ENCODE measurements around the gene IRF4.

IRF4 gene

DNA sequence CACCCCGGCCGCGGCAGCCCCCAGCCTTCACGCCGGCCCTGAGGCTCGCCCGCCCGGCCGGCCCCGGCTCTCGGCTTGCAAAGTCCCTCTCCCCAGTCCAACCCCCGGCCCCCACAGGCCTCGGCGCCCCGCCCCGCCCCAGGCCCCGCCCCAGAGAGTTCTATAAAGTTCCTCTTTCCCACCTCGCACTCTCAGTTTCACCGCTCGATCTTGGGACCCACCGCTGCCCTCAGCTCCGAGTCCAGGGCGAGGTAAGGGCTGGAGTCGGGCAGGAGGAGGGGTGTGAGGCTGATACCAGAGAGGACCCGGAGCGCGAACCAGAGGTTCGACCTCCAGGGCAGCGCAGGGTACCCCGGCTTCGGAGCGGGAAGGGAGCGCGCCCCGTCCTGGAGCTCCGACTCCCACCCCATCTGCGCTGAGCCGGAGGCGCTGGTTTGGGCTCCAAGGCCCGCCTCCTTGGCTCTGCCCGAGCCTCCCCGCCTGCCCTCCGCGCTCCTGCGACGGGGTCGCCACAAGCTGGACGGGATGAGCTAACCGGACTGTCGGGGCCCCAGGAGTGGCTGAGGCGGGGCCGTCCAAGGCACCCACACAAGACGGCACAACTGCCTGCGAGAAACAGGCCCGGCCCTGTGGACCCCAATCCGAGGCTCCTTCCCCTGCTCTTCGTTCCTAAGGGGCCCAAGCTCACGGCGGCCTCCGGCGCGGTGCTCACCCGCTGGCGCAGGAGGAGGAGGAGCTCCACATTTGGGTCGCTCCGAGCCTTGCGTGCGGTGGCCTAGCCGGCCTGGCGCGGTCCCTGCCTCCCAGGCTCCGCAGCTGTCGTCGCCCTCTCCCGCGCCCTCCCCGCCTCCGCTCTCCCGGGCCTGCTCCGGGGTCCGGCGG, at the start of gene IRF4:
IRF4 (plus strand) TSS at position 194 of the 882 bp plus-strand sequence. CDS start 1,401 bp downstream, outside the sequence.
- DNase-seq, result peak; percentile 79

GRCh38 chr6:341914-342831, 49.4 kb upstream of the IRF4 start:
- DNase-seq, result no peak

- no peak for DNase-seq
These were observed 48.7 kb upstream of the IRF4 start for GRCh38 chr6:342832-343179.

- DNase-seq, result no peak
These were observed 48.2 kb upstream of the IRF4 start for GRCh38 chr6:343226-343935.

- DNase-seq, result no peak
These were observed 47.4 kb upstream of the IRF4 start for GRCh38 chr6:343960-344815.

DNA sequence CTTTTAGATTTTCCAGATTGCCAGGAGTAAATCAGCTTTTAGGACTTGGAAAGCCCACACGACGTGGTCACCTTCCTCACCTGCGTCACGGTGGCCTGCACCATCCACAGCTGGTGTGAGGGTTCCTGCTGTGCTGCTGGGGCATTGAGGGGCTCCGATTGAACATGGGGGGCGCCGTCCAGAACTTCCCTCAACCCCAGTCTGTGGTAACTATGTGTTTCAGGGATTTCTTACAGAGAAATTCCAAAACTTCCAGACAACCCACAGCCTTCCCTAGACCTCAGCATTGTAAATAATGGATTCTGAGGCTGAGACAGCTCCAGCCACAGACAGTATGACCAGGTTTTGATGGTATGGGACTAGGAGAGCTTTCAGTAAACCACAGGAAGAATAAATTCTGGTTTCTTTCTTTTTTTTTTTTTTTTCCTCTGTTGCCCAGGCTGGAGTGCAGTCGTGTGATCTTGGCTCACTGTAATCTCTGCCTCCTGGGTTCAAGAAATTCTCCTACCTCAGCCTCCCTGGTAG, 46.7 kb upstream of the IRF4 start:
- DNase-seq, result no peak

DNA sequence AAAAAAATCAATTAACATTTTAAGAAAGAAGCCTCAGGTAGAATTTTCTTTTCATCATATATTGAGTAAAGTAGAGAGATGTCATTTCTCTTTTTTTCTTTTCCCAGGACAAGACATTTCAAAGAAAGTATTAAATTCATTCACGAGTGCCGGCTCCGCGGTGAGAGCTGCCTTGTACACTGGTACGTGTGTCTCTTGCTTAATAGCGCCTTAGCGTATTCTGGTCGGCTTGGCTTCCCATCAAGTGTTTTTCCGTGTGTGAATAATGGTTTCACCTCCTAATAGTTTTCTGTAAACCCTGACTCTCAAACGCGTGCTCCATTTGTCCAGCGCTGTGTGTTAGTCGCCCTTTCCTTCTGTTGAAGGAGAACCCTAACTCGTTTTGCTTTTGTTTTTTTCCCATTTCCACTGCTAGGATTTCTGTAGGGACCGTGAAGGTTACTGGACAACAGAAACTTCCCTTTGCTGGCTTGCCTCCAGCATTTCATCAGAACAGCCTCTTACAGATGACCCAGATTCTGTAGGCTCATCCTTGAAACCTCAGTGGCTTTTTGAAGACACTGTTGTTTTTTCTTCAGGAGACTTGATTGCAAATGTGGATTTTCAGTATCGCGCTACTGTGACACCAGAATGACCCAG, 45.7 kb upstream of the IRF4 start:
- DNase-seq, result no peak

- DNase-seq, result no peak
These were observed 45.0 kb upstream of the IRF4 start for GRCh38 chr6:346386-347030.

- no peak for DNase-seq
These were observed 44.3 kb upstream of the IRF4 start for GRCh38 chr6:347232-347631.

DNA sequence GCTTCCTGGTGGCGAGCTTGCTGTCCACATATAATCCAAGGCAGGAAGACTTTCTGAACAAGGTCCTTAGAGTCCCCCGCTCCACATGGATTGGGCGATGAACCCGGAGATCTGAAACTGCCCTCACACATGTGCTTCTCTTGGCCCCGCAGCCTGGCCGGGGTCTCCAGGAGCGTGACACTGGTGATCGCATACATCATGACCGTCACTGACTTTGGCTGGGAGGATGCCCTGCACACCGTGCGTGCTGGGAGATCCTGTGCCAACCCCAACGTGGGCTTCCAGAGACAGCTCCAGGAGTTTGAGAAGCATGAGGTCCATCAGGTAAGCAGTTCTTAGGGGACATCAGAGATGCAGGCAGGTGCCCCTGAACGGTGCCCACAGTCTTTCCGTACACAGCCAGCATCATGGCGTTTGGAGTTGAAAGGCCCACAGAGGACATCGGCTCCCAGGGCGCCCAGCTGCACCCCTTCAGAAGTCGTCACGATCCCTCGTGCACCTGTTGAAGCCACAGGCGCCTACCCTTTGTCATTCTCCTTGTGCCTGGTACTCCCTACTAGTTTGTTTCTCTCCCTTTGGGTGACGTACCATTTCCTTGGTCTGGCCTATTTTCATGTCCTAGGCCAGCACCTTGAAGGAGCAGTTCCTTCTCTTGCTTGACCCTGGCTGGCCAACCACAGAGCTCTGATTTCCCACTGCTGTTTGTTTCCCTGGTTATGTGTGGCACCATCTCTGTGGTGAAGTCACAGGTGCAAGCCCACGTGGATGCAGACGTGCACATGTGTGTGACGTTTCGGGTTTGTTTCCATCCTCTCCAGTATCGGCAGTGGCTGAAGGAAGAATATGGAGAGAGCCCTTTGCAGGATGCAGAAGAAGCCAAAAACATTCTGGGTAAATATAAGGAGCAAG, 43.3 kb upstream of the IRF4 start:
- no peak for DNase-seq

- DNase-seq, result no peak
These were observed 42.6 kb upstream of the IRF4 start for GRCh38 chr6:348860-349396.

GRCh38 chr6:349491-349921, 42.0 kb upstream of the IRF4 start:
- no peak for DNase-seq

- DNase-seq, result no peak
These were observed 41.2 kb upstream of the IRF4 start for GRCh38 chr6:350371-350770.

DNA sequence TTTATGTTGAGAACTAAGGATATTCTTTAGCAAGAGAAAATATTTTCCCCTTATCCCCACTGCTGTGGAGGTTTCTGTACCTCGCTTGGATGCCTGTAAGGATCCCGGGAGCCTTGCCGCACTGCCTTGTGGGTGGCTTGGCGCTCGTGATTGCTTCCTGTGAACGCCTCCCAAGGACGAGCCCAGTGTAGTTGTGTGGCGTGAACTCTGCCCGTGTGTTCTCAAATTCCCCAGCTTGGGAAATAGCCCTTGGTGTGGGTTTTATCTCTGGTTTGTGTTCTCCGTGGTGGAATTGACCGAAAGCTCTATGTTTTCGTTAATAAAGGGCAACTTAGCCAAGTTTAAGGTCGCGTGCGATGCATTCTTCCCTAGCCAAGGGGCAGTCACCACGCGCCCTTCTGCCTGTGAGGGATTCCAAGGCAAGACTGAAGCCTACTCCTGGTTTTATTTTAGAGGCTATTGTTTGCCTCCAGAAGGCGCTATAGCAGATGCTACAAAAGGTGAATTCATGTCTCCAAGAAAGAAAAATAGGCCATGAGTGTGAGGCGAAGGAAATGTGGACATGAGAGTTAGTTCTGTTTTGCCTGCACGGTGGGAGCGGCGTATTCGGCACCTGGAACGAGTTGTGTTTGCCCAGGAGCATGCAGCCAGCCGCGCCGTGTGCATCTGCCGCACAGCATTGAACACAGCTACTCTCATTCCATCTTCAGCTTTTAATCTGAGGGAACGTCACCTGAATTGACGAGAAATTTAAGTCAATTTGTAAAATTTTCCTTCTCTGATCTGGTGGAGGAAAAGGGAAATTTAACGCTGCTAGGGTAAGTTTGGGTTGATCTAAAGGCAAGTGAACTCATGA, 40.3 kb upstream of the IRF4 start:
- DNase-seq, result no peak

- no peak for DNase-seq
These were observed 39.7 kb upstream of the IRF4 start for GRCh38 chr6:351867-352289.

GRCh38 chr6:352474-352873, 39.1 kb upstream of the IRF4 start:
- DNase-seq, result no peak

GRCh38 chr6:352896-353470, 38.6 kb upstream of the IRF4 start:
- no peak for DNase-seq
